ENCODE measurements around the gene ZFP36. TPM values are rescaled to one million over a fixed set of nuclear protein-coding genes. Genes with fewer than 3 reads are reported as not detected.

Gene ZFP36
- polyA plus RNA-seq, 2 of the 4 experiments (the other 2 are of a cell fraction) = 22.1 to 29.1 TPM

DNA sequence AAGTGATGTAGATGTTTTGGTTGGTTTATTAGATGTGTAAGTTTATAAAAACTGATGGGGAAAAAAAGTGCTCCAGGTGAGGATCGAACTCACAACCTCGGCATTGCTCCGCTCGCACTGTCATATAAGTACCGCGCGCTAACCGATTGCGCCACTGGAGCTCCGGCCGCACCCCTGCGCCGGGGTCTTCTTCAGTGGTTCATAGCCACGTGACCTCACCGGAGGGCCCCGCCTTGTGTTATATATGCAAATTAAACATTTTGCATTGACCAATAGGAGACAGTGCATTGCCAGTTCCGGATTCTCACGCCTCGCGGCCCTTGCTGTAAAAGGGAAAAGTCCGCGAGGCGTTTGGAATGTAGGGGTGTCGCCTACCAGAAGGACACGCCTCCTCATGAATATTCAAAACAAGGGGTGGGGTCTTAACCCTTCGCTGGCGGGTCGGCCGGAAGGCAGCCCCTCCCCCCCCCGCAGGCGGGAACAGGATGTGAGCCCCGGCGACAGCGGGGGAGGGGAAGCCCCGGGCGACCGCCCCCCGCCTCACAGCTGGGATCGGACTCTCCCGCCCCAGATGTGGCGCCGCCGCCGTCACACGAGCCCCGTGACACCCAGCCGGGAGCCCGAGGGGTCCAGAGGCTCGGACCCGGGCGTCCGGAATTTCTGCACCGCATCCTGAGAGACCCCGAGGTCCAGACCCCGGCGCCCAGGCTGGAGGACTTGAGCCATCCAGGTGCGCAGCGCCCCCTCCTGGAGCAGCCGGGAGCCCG is 5.6 kb downstream of the ZFP36 start, which contains the start of gene PLEKHG2 (continued):
- peak; percentile 71; the same call in 1 of the 2 replicates for TF ChIP-seq HOXB13 (CRISPR knock-in tag; IDR thresholded peaks at IDR 0.05; ENCODE audit: low read depth)
- TF ChIP-seq ESRRA (IDR thresholded peaks at IDR 0.05; ENCODE audit: borderline replicate concordance, low read length) = peak; percentile 33; the same call in 1 of the 2 replicates
- peak; percentile 100 for TF ChIP-seq POLR2AphosphoS2 (conservative IDR thresholded peaks at IDR 0.05; ENCODE audit: low read length)
- TF ChIP-seq HOXB5 (CRISPR knock-in tag; IDR thresholded peaks at IDR 0.05) = peak; percentile 85
- TF ChIP-seq TP53 (CRISPR knock-in tag; IDR thresholded peaks at IDR 0.05) = peak; percentile 98
- TF ChIP-seq SREBF2 (IDR thresholded peaks at IDR 0.05) = peak; percentile 99
- 0 out of 2 replicates have a peak, but pooled peaks have one; percentile 3 for TF ChIP-seq NFE2L2 (conservative IDR thresholded peaks at IDR 0.05; ENCODE audit: low read length)
- TF ChIP-seq HES2 (IDR thresholded peaks at IDR 0.05) = no peak
- peak; percentile 82 for TF ChIP-seq CHD2 (IDR thresholded peaks at IDR 0.05; ENCODE audit: low read length, partially characterized antibody)
- TF ChIP-seq HDAC2 (IDR thresholded peaks at IDR 0.05) = no peak
- peak; percentile 55 to 82 for TF ChIP-seq RAD21 (conservative IDR thresholded peaks at IDR 0.05 in 1 of 2, IDR thresholded peaks at IDR 0.05 in 1 of 2)
- no peak for TF ChIP-seq ZNF302 (CRISPR knock-in tag; IDR thresholded peaks at IDR 0.05)
- TF ChIP-seq, protein P1, sequence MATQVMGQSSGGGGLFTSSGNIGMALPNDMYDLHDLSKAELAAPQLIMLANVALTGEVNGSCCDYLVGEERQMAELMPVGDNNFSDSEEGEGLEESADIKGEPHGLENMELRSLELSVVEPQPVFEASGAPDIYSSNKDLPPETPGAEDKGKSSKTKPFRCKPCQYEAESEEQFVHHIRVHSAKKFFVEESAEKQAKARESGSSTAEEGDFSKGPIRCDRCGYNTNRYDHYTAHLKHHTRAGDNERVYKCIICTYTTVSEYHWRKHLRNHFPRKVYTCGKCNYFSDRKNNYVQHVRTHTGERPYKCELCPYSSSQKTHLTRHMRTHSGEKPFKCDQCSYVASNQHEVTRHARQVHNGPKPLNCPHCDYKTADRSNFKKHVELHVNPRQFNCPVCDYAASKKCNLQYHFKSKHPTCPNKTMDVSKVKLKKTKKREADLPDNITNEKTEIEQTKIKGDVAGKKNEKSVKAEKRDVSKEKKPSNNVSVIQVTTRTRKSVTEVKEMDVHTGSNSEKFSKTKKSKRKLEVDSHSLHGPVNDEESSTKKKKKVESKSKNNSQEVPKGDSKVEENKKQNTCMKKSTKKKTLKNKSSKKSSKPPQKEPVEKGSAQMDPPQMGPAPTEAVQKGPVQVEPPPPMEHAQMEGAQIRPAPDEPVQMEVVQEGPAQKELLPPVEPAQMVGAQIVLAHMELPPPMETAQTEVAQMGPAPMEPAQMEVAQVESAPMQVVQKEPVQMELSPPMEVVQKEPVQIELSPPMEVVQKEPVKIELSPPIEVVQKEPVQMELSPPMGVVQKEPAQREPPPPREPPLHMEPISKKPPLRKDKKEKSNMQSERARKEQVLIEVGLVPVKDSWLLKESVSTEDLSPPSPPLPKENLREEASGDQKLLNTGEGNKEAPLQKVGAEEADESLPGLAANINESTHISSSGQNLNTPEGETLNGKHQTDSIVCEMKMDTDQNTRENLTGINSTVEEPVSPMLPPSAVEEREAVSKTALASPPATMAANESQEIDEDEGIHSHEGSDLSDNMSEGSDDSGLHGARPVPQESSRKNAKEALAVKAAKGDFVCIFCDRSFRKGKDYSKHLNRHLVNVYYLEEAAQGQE (IDR thresholded peaks at IDR 0.05) = peak; percentile 85
- 0 out of 2 replicates have a peak, but pooled peaks have one; percentile 18 for TF ChIP-seq ELK1 (IDR thresholded peaks at IDR 0.05; ENCODE audit: low read depth, low read length)
- no peak for TF ChIP-seq JUNB (IDR thresholded peaks at IDR 0.05)
- TF ChIP-seq EHMT2 (IDR thresholded peaks at IDR 0.05; ENCODE audit: low read depth) = no peak
- TF ChIP-seq JUN (IDR thresholded peaks at IDR 0.05) = peak; percentile 91 to 97
- TF ChIP-seq FOSB (CRISPR knock-in tag; IDR thresholded peaks at IDR 0.05) = peak; percentile 98
- peak; percentile 95 for TF ChIP-seq BHLHE40 (IDR thresholded peaks at IDR 0.05; ENCODE audit: low read depth, low read length)
- no peak for TF ChIP-seq MAFK (IDR thresholded peaks at IDR 0.05; ENCODE audit: partially characterized antibody)
- TF ChIP-seq FOSL2 (IDR thresholded peaks at IDR 0.05) = no peak
- peak; percentile 68 for TF ChIP-seq FOSL2 (CRISPR knock-in tag; IDR thresholded peaks at IDR 0.05)
- TF ChIP-seq ZC3H11A (IDR thresholded peaks at IDR 0.05) = no peak
- no peak for TF ChIP-seq NPAS2 (CRISPR knock-in tag; IDR thresholded peaks at IDR 0.05; ENCODE audit: borderline replicate concordance)
- peak; percentile 97 to 99 for TF ChIP-seq CEBPB (IDR thresholded peaks at IDR 0.05)
- TF ChIP-seq HOXA7 (CRISPR knock-in tag; IDR thresholded peaks at IDR 0.05) = peak; percentile 99
